Lung (tissue), 12 donors: ENCODE measurements around the gene CRB3. TPM values are rescaled to one million over a fixed set of nuclear protein-coding genes. Genes with fewer than 3 reads are reported as not detected.

Experiments used
- ATAC-seq: fragments of 200-7000 bp; cut with Tn5 transposase; one replicate; pipeline ENCODE4 v1.9.1; 2020; ENCODE audit warnings: moderate number of reproducible peaks; ENCODE audit not compliant: insufficient read depth, low FRiP score
- DNase-seq, 3 donors: peaks; one replicate each; pipeline ENCODE4 v3.0.0-alpha.2; 2013 to 2017
- H3K27ac ChIP-seq, 2 donors: one replicate each; pipeline ENCODE4 v1.5.1; 2013; ENCODE audit warnings: mild to moderate bottlenecking in 2 of 2, moderate library complexity in 2 of 2, control low read depth in 1 of 2, inconsistent platforms in 1 of 2, low read depth in 1 of 2, low read length in 1 of 2
- H3K27me3 ChIP-seq, 3 donors: one replicate each; pipeline ENCODE4 v1.5.1; 2013; ENCODE audit warnings: low read length in 2 of 3; ENCODE audit not compliant: control insufficient read depth in 3 of 3, insufficient read depth in 3 of 3
- H3K36me3 ChIP-seq, 4 donors: one replicate each; pipeline ENCODE4 v1.5.1; 2013; ENCODE audit warnings: low read length in 4 of 4, mild to moderate bottlenecking in 1 of 4, moderate library complexity in 1 of 4; ENCODE audit not compliant: control insufficient read depth in 4 of 4, insufficient read depth in 4 of 4
- H3K4me1 ChIP-seq, 5 donors: one replicate each; pipeline ENCODE4 v1.5.1; 2013; ENCODE audit warnings: low read length in 5 of 5, mild to moderate bottlenecking in 2 of 5, moderate library complexity in 1 of 5; ENCODE audit not compliant: control insufficient read depth in 5 of 5, insufficient read depth in 5 of 5
- H3K4me3 ChIP-seq: one replicate; pipeline ENCODE4 v1.5.1; 2013; ENCODE audit warnings: mild to moderate bottlenecking, control low read depth, moderate library complexity
- H3K9ac ChIP-seq, 2 donors: one replicate each; pipeline ENCODE4 v1.5.1; 2013; ENCODE audit warnings: low read length in 2 of 2, control low read depth in 1 of 2; ENCODE audit not compliant: insufficient read depth in 1 of 2
- H3K9me3 ChIP-seq, 4 donors: one replicate each; pipeline ENCODE4 v1.5.1; 2013; ENCODE audit warnings: low read length in 3 of 4, mild to moderate bottlenecking in 1 of 4, moderate library complexity in 1 of 4; ENCODE audit not compliant: control insufficient read depth in 4 of 4, insufficient read depth in 3 of 4
- WGBS, 2 donors: extraction: QIAGEN DNeasy Blood & Tissue Kit; methylation state at CpG; one replicate each; pipeline ENCODE4 v1.1.7; 2013; 5-methylcytosine and 5-hydroxymethylcytosine counted together
- polyA plus RNA-seq, 2 donors: library from polyadenylated mRNA; stranded (reverse); fragments of 200-250 nt; gene quantifications; one replicate each; pipeline ENCODE4 v1.2.1, GENCODE V29; 2013
- total RNA-seq, 2 donors: library from RNA; depleted of rRNA in 1 of 2; stranded (reverse); fragments of >200 nt in 1 of 2; gene quantifications; one replicate each; pipeline ENCODE4 v1.2.1, GENCODE V29; 2014 to 2021
- TF ChIP-seq, protein P1 (sequence below): IDR thresholded peaks from 2 replicates; pipeline ENCODE4 v1.5.1; 2012; ENCODE audit warnings: mild to moderate bottlenecking; ENCODE audit errors: control extremely low read depth, extremely low read depth
- donor health status: control.
- donor health status: control.
- donor health status: Bipolar disorder and iron deficiency.
- donor health status: healthy.
- donor health status: DM: yes; HTN: yes; CAD: no.

The CRB3 gene
- total and polyA plus RNA-seq, 4 donors: 22.5 to 81.8 (median 53.0) TPM

DNA sequence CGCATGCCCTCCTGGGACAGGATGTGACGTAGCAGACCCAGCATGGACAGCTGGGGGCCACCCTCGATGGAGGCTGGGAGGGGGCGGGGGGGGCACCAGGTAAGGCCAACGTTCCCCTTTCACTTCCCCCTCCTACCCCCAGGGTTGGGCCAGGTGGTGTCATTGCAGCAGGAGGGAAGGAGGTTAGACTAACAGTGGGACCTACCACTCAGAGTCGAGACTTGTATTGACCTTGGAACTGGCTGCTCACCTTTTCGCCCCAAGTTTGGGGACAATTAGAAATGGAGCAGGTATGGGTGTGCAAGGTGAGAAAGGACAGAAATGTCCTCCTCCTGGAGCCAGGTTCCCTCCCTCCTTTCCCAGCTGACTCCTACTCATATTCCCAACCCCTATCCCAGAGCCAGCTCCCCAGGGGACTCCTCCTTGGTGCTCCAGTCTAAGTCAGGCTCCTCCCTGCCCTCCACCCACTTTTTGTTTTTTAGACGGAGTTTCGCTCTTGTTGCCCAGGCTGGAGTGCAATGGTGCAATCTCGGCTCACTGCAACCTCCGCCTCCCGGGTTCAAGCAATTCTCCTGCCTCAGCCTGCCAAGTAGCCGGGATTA is 21.9 kb upstream of the CRB3 start:
- ATAC-seq: no peak

DNA sequence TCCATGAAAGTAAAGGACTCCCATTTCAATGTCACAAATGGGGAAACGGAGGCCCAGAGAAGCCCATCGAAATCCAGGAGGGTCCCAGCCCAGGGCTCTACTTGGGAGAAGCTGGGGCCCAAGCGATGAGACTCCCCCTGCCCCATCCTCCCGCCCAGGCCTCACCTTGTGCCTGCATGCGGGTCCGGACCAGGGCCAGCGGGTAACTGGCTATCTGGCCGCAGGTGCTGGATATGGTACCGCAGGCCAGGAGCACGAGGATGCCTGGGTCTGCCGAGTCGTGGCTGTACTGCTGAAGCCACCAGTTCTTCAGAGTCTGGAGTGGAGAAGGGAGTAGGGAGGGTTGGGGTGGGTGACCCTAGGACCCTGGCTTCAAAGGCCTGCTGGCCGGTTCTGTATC is 20.1 kb upstream of the CRB3 start:
- WGBS, 2 donors: 93 to 95% methylated on average over 13 of the region's 13 CpGs
- no peak overlapping the region for H3K4me3 ChIP-seq
- no peak for DNase-seq
- TF ChIP-seq, protein P1, sequence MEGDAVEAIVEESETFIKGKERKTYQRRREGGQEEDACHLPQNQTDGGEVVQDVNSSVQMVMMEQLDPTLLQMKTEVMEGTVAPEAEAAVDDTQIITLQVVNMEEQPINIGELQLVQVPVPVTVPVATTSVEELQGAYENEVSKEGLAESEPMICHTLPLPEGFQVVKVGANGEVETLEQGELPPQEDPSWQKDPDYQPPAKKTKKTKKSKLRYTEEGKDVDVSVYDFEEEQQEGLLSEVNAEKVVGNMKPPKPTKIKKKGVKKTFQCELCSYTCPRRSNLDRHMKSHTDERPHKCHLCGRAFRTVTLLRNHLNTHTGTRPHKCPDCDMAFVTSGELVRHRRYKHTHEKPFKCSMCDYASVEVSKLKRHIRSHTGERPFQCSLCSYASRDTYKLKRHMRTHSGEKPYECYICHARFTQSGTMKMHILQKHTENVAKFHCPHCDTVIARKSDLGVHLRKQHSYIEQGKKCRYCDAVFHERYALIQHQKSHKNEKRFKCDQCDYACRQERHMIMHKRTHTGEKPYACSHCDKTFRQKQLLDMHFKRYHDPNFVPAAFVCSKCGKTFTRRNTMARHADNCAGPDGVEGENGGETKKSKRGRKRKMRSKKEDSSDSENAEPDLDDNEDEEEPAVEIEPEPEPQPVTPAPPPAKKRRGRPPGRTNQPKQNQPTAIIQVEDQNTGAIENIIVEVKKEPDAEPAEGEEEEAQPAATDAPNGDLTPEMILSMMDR: no peak
- no peak overlapping the region for H3K27ac ChIP-seq
- peaks cover 6 to 12% (median 12%) of the 10 kb centered on the region in 4 donors for H3K36me3 ChIP-seq
- H3K4me1 ChIP-seq: no peaks in the 10 kb centered on the region
- ATAC-seq: no peak
- no peak overlapping the region for H3K9ac ChIP-seq
- no peaks in the 10 kb centered on the region for H3K27me3 ChIP-seq
- peaks cover 0 to 3% (median 0%) of the 10 kb centered on the region in 4 donors for H3K9me3 ChIP-seq

More for the DNA sequence above, 21.9 kb upstream of the CRB3 start:
- peaks cover 4 to 12% (median 10%) of the 10 kb centered on the region in 4 donors for H3K36me3 ChIP-seq
- no peaks in the 10 kb centered on the region for H3K27me3 ChIP-seq
- peaks cover 0 to 3% (median 0%) of the 10 kb centered on the region in 4 donors for H3K9me3 ChIP-seq
- TF ChIP-seq, protein P1: no peak
- no peak overlapping the region for H3K4me3 ChIP-seq
- WGBS, 2 donors: 80 to 90% methylated on average over 13 of the region's 13 CpGs
- H3K9ac ChIP-seq: no peak overlapping the region
- no peak for DNase-seq
- no peak overlapping the region for H3K27ac ChIP-seq
- no peaks in the 10 kb centered on the region for H3K4me1 ChIP-seq

DNA sequence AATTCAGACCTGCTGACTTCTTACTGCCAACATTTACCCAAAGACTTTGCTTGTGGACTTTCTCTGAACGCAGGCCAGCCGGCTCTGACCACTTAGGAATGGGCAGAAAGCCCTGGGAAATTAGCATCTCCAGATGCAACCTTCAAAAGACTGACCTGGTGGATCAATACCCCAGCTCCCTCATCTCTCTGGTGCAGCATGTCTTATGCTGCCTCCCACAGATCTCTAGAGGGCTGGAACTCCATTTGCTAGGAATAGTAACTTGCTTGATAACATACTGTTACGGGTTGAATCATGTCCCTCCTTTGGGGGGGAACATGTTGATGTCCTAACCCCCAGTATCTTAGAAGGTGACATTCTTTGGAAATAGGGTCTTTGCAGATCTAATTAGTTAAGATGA is 17.6 kb upstream of the CRB3 start:
- no peak for ATAC-seq
- H3K9me3 ChIP-seq: peaks cover 0 to 3% (median 0%) of the 10 kb centered on the region in 4 donors
- H3K4me1 ChIP-seq: no peaks in the 10 kb centered on the region
- TF ChIP-seq, protein P1: no peak
- H3K9ac ChIP-seq: no peak overlapping the region
- WGBS, 2 donors: 93 to 97% methylated on average over 3 of the region's 3 CpGs
- H3K36me3 ChIP-seq: peaks cover 6 to 12% (median 12%) of the 10 kb centered on the region in 4 donors
- H3K27ac ChIP-seq: no peak overlapping the region
- no peak overlapping the region for H3K4me3 ChIP-seq
- no peaks in the 10 kb centered on the region for H3K27me3 ChIP-seq
- no peak for DNase-seq

DNA sequence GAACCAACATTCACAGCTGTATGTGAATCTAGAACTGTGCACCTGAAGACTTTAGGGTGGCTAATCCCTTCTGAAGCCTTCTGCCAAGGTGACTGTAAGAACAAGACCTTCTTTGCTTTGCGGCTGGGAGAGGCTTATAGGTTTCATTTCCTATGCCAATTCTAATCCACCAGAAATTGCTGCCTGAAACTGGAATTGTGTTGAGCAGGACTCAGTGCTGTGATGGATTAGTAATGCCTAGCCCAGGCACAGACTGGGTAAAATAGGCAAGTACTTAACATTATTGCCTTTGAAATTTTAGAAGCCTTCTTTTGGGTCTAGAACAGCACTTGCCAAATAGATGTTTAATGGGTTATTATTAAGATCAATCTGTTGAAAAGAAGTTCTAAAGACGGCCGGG is 16.0 kb upstream of the CRB3 start:
- no peak overlapping the region for H3K4me3 ChIP-seq
- no peaks in the 10 kb centered on the region for H3K4me1 ChIP-seq
- peaks cover 0 to 3% (median 0%) of the 10 kb centered on the region in 4 donors for H3K9me3 ChIP-seq
- H3K36me3 ChIP-seq: peaks cover 7 to 22% (median 16%) of the 10 kb centered on the region in 4 donors
- WGBS, 2 donors: 89 to 97% methylated on average over 3 of the region's 3 CpGs
- ATAC-seq (no peak), DNase-seq (no peak)
- H3K27me3 ChIP-seq: no peaks in the 10 kb centered on the region
- H3K27ac ChIP-seq: no peak overlapping the region
- TF ChIP-seq, protein P1: no peak
- no peak overlapping the region for H3K9ac ChIP-seq
